ENCODE data around the gene EIF3M. TPM values are rescaled to one million over a fixed set of nuclear protein-coding genes. Genes with fewer than 3 reads are reported as not detected.

The EIF3M gene
- total RNA-seq, 1 experiment from 2014 or later = 322 TPM

GRCh38 chr11:32641361-32641760, 57.7 kb downstream of the EIF3M start:
- ChIA-PET CTCF (interaction anchor here (0.5 kb wide), 1 partner anchor 286 kb away, joined by 3 read pairs; no protein-coding TSS in a partner anchor), POLR2A (ENCODE audit: unreplicated experiment) (no interaction called here)
- Histone ChIP-seq H3K27me3 (ENCODE audit: insufficient read depth, low read depth) (no peaks in the 10 kb centered on the region), H2AFZ (no peak overlapping the region), H3K4me3 (no peak overlapping the region), H4K20me1 (ENCODE audit: insufficient read depth) (no peaks in the 10 kb centered on the region), H3K4me1 (replicated peaks; ENCODE audit: insufficient read depth) (no peaks in the 10 kb centered on the region), H3K27ac (no peak overlapping the region), H3K9me2 (ENCODE audit: insufficient read depth) (no peaks in the 10 kb centered on the region), H3K36me3 (ENCODE audit: low read depth) (no peaks in the 10 kb centered on the region), H3K79me2 (ENCODE audit: low read depth) (no peaks in the 10 kb centered on the region), H3F3A (ENCODE audit: insufficient read depth, low read depth) (no peaks in the 10 kb centered on the region), H3K4me2 (no peak overlapping the region), H3K9me3 (ENCODE audit: insufficient read depth, low read depth) (no peaks in the 10 kb centered on the region)
- DNase-seq = no peak
- BruUV-seq (replicated peaks) = no TSS peak
- intact Hi-C loops (cut with micrococcal nuclease; ENCODE audit: unreplicated experiment) = no loop called here
- TF ChIP-seq EZH2 (IDR thresholded peaks at IDR 0.05; ENCODE audit: low read depth) = no peak
- TF ChIP-seq CTCF (conservative IDR thresholded peaks at IDR 0.05) = no peak

GRCh38 chr11:32643526-32643925, 59.9 kb downstream of the EIF3M start:
- no peak for DNase-seq
- no peaks in the 10 kb centered on the region for H3K9me2 ChIP-seq (ENCODE audit: insufficient read depth)
- no peaks in the 10 kb centered on the region for H3F3A ChIP-seq (ENCODE audit: insufficient read depth, low read depth)
- intact Hi-C loops (cut with micrococcal nuclease; ENCODE audit: unreplicated experiment) = no loop called here
- CTCF ChIA-PET = no interaction called here
- H3K27ac ChIP-seq = peak overlapping the region; percentile 2; the same call in 1 of the 2 replicates
- H3K36me3 ChIP-seq (ENCODE audit: low read depth) = no peaks in the 10 kb centered on the region
- no peaks in the 10 kb centered on the region for H3K4me1 ChIP-seq (replicated peaks; ENCODE audit: insufficient read depth)
- no peaks in the 10 kb centered on the region for H3K27me3 ChIP-seq (ENCODE audit: insufficient read depth, low read depth)
- no peak overlapping the region for H2AFZ ChIP-seq
- H3K79me2 ChIP-seq (ENCODE audit: low read depth) = no peaks in the 10 kb centered on the region
- H3K4me2 ChIP-seq = no peak overlapping the region
- POLR2A ChIA-PET (ENCODE audit: unreplicated experiment) = no interaction called here
- BruUV-seq (replicated peaks) = no TSS peak
- no peaks in the 10 kb centered on the region for H4K20me1 ChIP-seq (ENCODE audit: insufficient read depth)
- TF ChIP-seq CTCF (conservative IDR thresholded peaks at IDR 0.05) (no peak), EZH2 (IDR thresholded peaks at IDR 0.05; ENCODE audit: low read depth) (no peak)
- no peaks in the 10 kb centered on the region for H3K9me3 ChIP-seq (ENCODE audit: insufficient read depth, low read depth)
- H3K4me3 ChIP-seq = no peak overlapping the region

Other genes with a start within 250 kb of the EIF3M start
- not detected in 2 replicates for gene WT1, start 148.3 kb upstream of the EIF3M start, total RNA-seq (2021)
- not detected in 2 replicates for gene CCDC73, start 210.8 kb downstream of the EIF3M start, total RNA-seq (2021)
- 11.5 and 11.9 TPM in 2 replicates for gene PRRG4, start 246.1 kb downstream of the EIF3M start, total RNA-seq (2021)

Measured in PC-9 (cell line).